Prostate gland (tissue), 2 donors: ENCODE results near the gene ZBTB7C. TPM values are rescaled to one million over a fixed set of nuclear protein-coding genes. Genes with fewer than 3 reads are reported as not detected.

Experiments used
- DNase-seq: peaks from one replicate; pipeline ENCODE4 v3.0.0-alpha.2; 2019; ENCODE audit warnings: low spot score
- H3K27ac ChIP-seq, 2 donors: fragments of 200-600 bp; sonication (generic); 2 replicates each; pipeline ENCODE4 v1.5.1; 2017 to 2019
- H3K27me3 ChIP-seq: fragments of 200-600 bp; sonication (generic); replicated peaks from 2 replicates; pipeline ENCODE4 v1.5.1; 2019; ENCODE audit not compliant: insufficient read depth
- H3K36me3 ChIP-seq, 2 donors: fragments of 200-600 bp; sonication (generic); 1 replicate in 1 of 2; 2 replicates in 1 of 2; pipeline versions ENCODE4 v1.5.1 to v1.8.1; 2017 to 2019
- H3K4me1 ChIP-seq: fragments of 200-600 bp; sonication (generic); replicated peaks from 2 replicates; pipeline ENCODE4 v1.5.1; 2019
- H3K4me3 ChIP-seq, 2 donors: fragments of 200-600 bp; sonication (generic); 2 replicates each; pipeline ENCODE4 v1.5.1; 2017 to 2019
- H3K9me3 ChIP-seq: fragments of 200-600 bp; sonication (generic); 2 replicates; pipeline ENCODE4 v1.5.1; 2017
- CTCF ChIP-seq, 4 experiments: fragments of 200-600 bp in 2 of 4; fragments of 450-650 bp in 2 of 4; sonication (generic) in 2 of 4; IDR thresholded peaks; 1 replicate in 3 of 4; 2 replicates in 1 of 4; pipeline ENCODE4 v1.5.1; 2016 to 2019; ENCODE audit warnings: antibody characterized with exemption in 4 of 4, mild to moderate bottlenecking in 2 of 4, moderate library complexity in 2 of 4
- POLR2A ChIP-seq: fragments of 450-650 bp; IDR thresholded peaks from one replicate; pipeline ENCODE4 v1.6.1; 2016; ENCODE audit warnings: antibody characterized with exemption, mild to moderate bottlenecking
- POLR2AphosphoS5 ChIP-seq: sonication (generic); formaldehyde crosslinking; IDR thresholded peaks from one replicate; pipeline ENCODE4 v1.6.1; 2017; ENCODE audit warnings: antibody characterized with exemption
- WGBS: methylation state at CpG from one replicate; pipeline ENCODE4 v1.1.5; 2018; 5-methylcytosine and 5-hydroxymethylcytosine counted together
- intact Hi-C: fragments of 100-400 bp; cut with DNase I; formaldehyde crosslinking; loops from one replicate; pipeline ENCODE4 v1.14.2; 2022
- total RNA-seq, 2 donors: library from RNA; depleted of rRNA; stranded (reverse); fragments of >200 nt; gene quantifications; one replicate each; pipeline ENCODE4 v1.1.0, GENCODE V29; 2016

Gene ZBTB7C
- total RNA-seq, 2 donors from 2014 or later: 14.7 to 48.9 TPM

GRCh38 chr18:48125724-48126123 is 283.5 kb downstream of the ZBTB7C start:
- H3K9me3 ChIP-seq: no peaks in the 10 kb centered on the region
- intact Hi-C loops: no loop called here
- peaks cover 3% of the 10 kb centered on the region for H3K4me1 ChIP-seq
- H3K36me3 ChIP-seq: no peaks in the 10 kb centered on the region
- H3K4me3 ChIP-seq: no peak overlapping the region
- no peak for DNase-seq
- no peak overlapping the region for H3K27ac ChIP-seq
- WGBS: 66% methylated on average over 6 of the region's 6 CpGs
- no peaks in the 10 kb centered on the region for H3K27me3 ChIP-seq
- TF ChIP-seq POLR2AphosphoS5 (peak; percentile 18), CTCF (IDR thresholded peaks at IDR 0.05) (no peak)

GRCh38 chr18:48124857-48125626 is 284.1 kb downstream of the ZBTB7C start:
- no peak for TF ChIP-seq POLR2A
- no peak for TF ChIP-seq CTCF (IDR thresholded peaks at IDR 0.05)
- no peak for TF ChIP-seq POLR2AphosphoS5
- 60% methylated on average over 10 of the region's 10 CpGs for whole genome bisulfite sequencing
- H3K27ac ChIP-seq: no peak overlapping the region
- no peaks in the 10 kb centered on the region for H3K9me3 ChIP-seq
- intact Hi-C loops: no loop called here
- H3K4me1 ChIP-seq: peaks cover 3% of the 10 kb centered on the region
- no peaks in the 10 kb centered on the region for H3K27me3 ChIP-seq
- no peak overlapping the region for H3K4me3 ChIP-seq
- no peaks in the 10 kb centered on the region for H3K36me3 ChIP-seq
- no peak for DNase-seq

GRCh38 chr18:48123941-48124340 is 285.2 kb downstream of the ZBTB7C start:
- Histone ChIP-seq H3K27me3 (no peaks in the 10 kb centered on the region), H3K36me3 (no peaks in the 10 kb centered on the region), H3K27ac (no peak overlapping the region), H3K4me3 (no peak overlapping the region), H3K9me3 (no peaks in the 10 kb centered on the region), H3K4me1 (peaks cover 3% of the 10 kb centered on the region)
- 97% methylated on average over 4 of the region's 4 CpGs for WGBS
- TF ChIP-seq POLR2A (no peak), CTCF (IDR thresholded peaks at IDR 0.05) (no peak), POLR2AphosphoS5 (no peak)
- DNase-seq: no peak
- intact Hi-C loops: no loop called here

GRCh38 chr18:48123324-48123723 is 285.9 kb downstream of the ZBTB7C start:
- Histone ChIP-seq H3K27me3 (no peaks in the 10 kb centered on the region), H3K4me1 (peaks cover 3% of the 10 kb centered on the region), H3K36me3 (no peaks in the 10 kb centered on the region), H3K9me3 (no peaks in the 10 kb centered on the region), H3K4me3 (no peak overlapping the region), H3K27ac (no peak overlapping the region)
- TF ChIP-seq POLR2AphosphoS5 (no peak), POLR2A (no peak)
- intact Hi-C loops: no loop called here
- 53% methylated on average over 6 of the region's 6 CpGs for WGBS
- no peak for DNase-seq

GRCh38 chr18:48122816-48123215 is 286.4 kb downstream of the ZBTB7C start:
- DNase-seq: no peak
- peaks cover 3% of the 10 kb centered on the region for H3K4me1 ChIP-seq
- no peaks in the 10 kb centered on the region for H3K36me3 ChIP-seq
- no peak overlapping the region for H3K27ac ChIP-seq
- no peak overlapping the region for H3K4me3 ChIP-seq
- WGBS: 98% methylated on average over 4 of the region's 4 CpGs
- no peak for TF ChIP-seq POLR2A
- TF ChIP-seq POLR2AphosphoS5: no peak
- no peak for TF ChIP-seq CTCF (IDR thresholded peaks at IDR 0.05)
- H3K9me3 ChIP-seq: no peaks in the 10 kb centered on the region
- H3K27me3 ChIP-seq: no peaks in the 10 kb centered on the region
- intact Hi-C loops: no loop called here
